WTC11 (cell line): ENCODE data around the gene SLC22A15. TPM values are rescaled to one million over a fixed set of nuclear protein-coding genes. Genes with fewer than 3 reads are reported as not detected.

Source experiments
- ATAC-seq: fragments of 200-7000 bp; cut with Tn5 transposase; 2 replicates; pipeline ENCODE4 v1.10.0; 2021; ENCODE audit warnings: mild to moderate bottlenecking, moderate library complexity
- Bru-seq: library from RNA; stranded (reverse); fragments of 400-500 nt; gene quantifications from one replicate; lab custom pipeline; 2021; lab: Mats Ljungman, UMichigan
- CTCF ChIA-PET: fragments of 300-600 bp; sonication (Branson Sonifier 250); formaldehyde crosslinking; loops from one replicate; lab custom pipeline; 2021; ENCODE audit warnings: antibody characterized with exemption; lab: Charles Lee
- POLR2A ChIA-PET: fragments of 350-600 bp; sonication (Branson Sonifier 250); formaldehyde crosslinking; loops from one replicate; lab custom pipeline; 2021; ENCODE audit warnings: antibody characterized with exemption; lab: Charles Lee
- DNase-seq: peaks from one replicate; pipeline ENCODE4 v3.0.0; 2021; ENCODE audit warnings: low spot score
- H3K27ac Mint-ChIP-seq: 2 replicates; pipeline ENCODE4 v1.8.0; 2021; ENCODE audit warnings: mixed read lengths
- H3K27me3 Mint-ChIP-seq: 2 replicates; pipeline ENCODE4 v1.8.0; 2021; ENCODE audit warnings: low read depth, mild to moderate bottlenecking, moderate library complexity, mixed read lengths
- H3K36me3 Mint-ChIP-seq: 2 replicates; pipeline ENCODE4 v1.8.0; 2021; ENCODE audit warnings: mixed read lengths
- H3K4me1 Mint-ChIP-seq: 2 replicates; pipeline ENCODE4 v1.8.0; 2022; ENCODE audit warnings: mixed read lengths
- H3K4me3 Mint-ChIP-seq: 2 replicates; pipeline ENCODE4 v1.8.0; 2021; ENCODE audit warnings: mild to moderate bottlenecking, moderate library complexity, mixed read lengths
- H3K9me3 Mint-ChIP-seq: 2 replicates; pipeline ENCODE4 v1.8.0; 2021; ENCODE audit warnings: mixed read lengths
- CREB1 ChIP-seq: sonication (generic); formaldehyde crosslinking; IDR thresholded peaks from 2 replicates; pipeline ENCODE4 v1.8.0; 2023; ENCODE audit warnings: mild to moderate bottlenecking, missing genetic modification reagents
- ESRRA ChIP-seq: sonication (generic); formaldehyde crosslinking; IDR thresholded peaks from 2 replicates; pipeline ENCODE4 v1.8.1; 2022; ENCODE audit warnings: mild to moderate bottlenecking, missing genetic modification reagents, borderline replicate concordance
- ETV6 ChIP-seq: sonication (generic); formaldehyde crosslinking; IDR thresholded peaks from 2 replicates; pipeline ENCODE4 v1.8.1; 2022; ENCODE audit warnings: mild to moderate bottlenecking, missing genetic modification reagents
- FOXJ3 ChIP-seq: sonication (generic); formaldehyde crosslinking; IDR thresholded peaks from 2 replicates; pipeline ENCODE4 v1.9.0; 2021; ENCODE audit warnings: missing genetic modification reagents, mild to moderate bottlenecking, borderline replicate concordance
- FOXP1 ChIP-seq: sonication (generic); formaldehyde crosslinking; IDR thresholded peaks from 2 replicates; pipeline ENCODE4 v1.8.0; 2022; ENCODE audit warnings: missing genetic modification reagents, mild to moderate bottlenecking, moderate library complexity, borderline replicate concordance
- GABPB1 ChIP-seq: sonication (generic); formaldehyde crosslinking; IDR thresholded peaks from 2 replicates; pipeline ENCODE4 v1.8.1; 2023; ENCODE audit warnings: mild to moderate bottlenecking, missing genetic modification reagents
- MXD4 ChIP-seq: fragments of 250-450 bp; sonication (Bioruptor Pico); IDR thresholded peaks from 2 replicates; pipeline ENCODE4 v1.8.0; 2021; ENCODE audit warnings: mild to moderate bottlenecking, moderate library complexity, borderline replicate concordance
- NFE2L1 ChIP-seq: sonication (generic); formaldehyde crosslinking; IDR thresholded peaks from 2 replicates; pipeline ENCODE4 v1.8.1; 2023; ENCODE audit warnings: missing genetic modification reagents
- RELA ChIP-seq: sonication (generic); formaldehyde crosslinking; IDR thresholded peaks from 2 replicates; pipeline ENCODE4 v1.8.1; 2022; ENCODE audit warnings: missing genetic modification reagents, mild to moderate bottlenecking, borderline replicate concordance
- RORB ChIP-seq: fragments of 250-450 bp; sonication (Bioruptor Pico); IDR thresholded peaks from 2 replicates; pipeline ENCODE4 v1.9.0; 2021; ENCODE audit warnings: mild to moderate bottlenecking
- SMAD3 ChIP-seq: sonication (generic); formaldehyde crosslinking; IDR thresholded peaks from 2 replicates; pipeline ENCODE4 v1.8.0; 2022; ENCODE audit warnings: missing genetic modification reagents, mild to moderate bottlenecking, borderline replicate concordance
- SOX15 ChIP-seq: fragments of 250-450 bp; sonication (Bioruptor Pico); IDR thresholded peaks from 2 replicates; pipeline ENCODE4 v1.9.0; 2021; ENCODE audit warnings: mild to moderate bottlenecking
- TEAD1 ChIP-seq: sonication (generic); formaldehyde crosslinking; IDR thresholded peaks from 2 replicates; pipeline ENCODE4 v1.8.0; 2022; ENCODE audit warnings: mild to moderate bottlenecking, missing genetic modification reagents
- TEAD4 ChIP-seq: sonication (generic); formaldehyde crosslinking; IDR thresholded peaks from 2 replicates; pipeline ENCODE4 v1.8.0; 2022; ENCODE audit warnings: mild to moderate bottlenecking, missing genetic modification reagents
- ZBTB21 ChIP-seq: sonication (generic); formaldehyde crosslinking; IDR thresholded peaks from 2 replicates; pipeline ENCODE4 v1.8.1; 2023; ENCODE audit warnings: mild to moderate bottlenecking, missing genetic modification reagents, borderline replicate concordance
- ZNF138 ChIP-seq: sonication (generic); formaldehyde crosslinking; conservative IDR thresholded peaks from 2 replicates; pipeline ENCODE4 v1.8.1; 2022; ENCODE audit warnings: mild to moderate bottlenecking, moderate library complexity, missing genetic modification reagents
- ZNF263 ChIP-seq: sonication (generic); formaldehyde crosslinking; IDR thresholded peaks from 2 replicates; pipeline ENCODE4 v1.8.1; 2022; ENCODE audit warnings: low read depth, mild to moderate bottlenecking, moderate library complexity, missing genetic modification reagents
- long read RNA-seq, 3 experiments: library from RNA in 1 of 3; library from capped mRNA in 1 of 3; library from polyadenylated mRNA in 1 of 3; unstranded in 2 of 3; stranded (forward) in 1 of 3; transcript quantifications; one replicate each; pipeline ENCODE4 v2.0.0, GENCODE V29; 2021
- total RNA-seq: library from RNA; stranded (reverse); gene quantifications from 3 replicates; pipeline ENCODE4 v1.2.3, GENCODE V29; 2021
- TF ChIP-seq, protein P1 (sequence below): sonication (generic); formaldehyde crosslinking; IDR thresholded peaks from 2 replicates; pipeline ENCODE4 v1.8.1; 2023; ENCODE audit warnings: mild to moderate bottlenecking, moderate library complexity, missing genetic modification reagents
- TF ChIP-seq, protein P2 (sequence below): fragments of 250-450 bp; sonication (Bioruptor Pico); IDR thresholded peaks from 2 replicates; pipeline ENCODE4 v1.9.0; 2021; ENCODE audit warnings: mild to moderate bottlenecking
- TF ChIP-seq, protein P3 (sequence below): fragments of 250-450 bp; sonication (Bioruptor Pico); IDR thresholded peaks from 2 replicates; pipeline ENCODE4 v1.9.0; 2021; ENCODE audit warnings: mild to moderate bottlenecking
- TF ChIP-seq, protein P4 (sequence below): sonication (generic); formaldehyde crosslinking; IDR thresholded peaks from 2 replicates; pipeline ENCODE4 v1.8.1; 2022; ENCODE audit warnings: mild to moderate bottlenecking, moderate library complexity, missing genetic modification reagents
- TF ChIP-seq, protein P5 (sequence below): sonication (generic); formaldehyde crosslinking; IDR thresholded peaks from 2 replicates; pipeline ENCODE4 v1.8.1; 2022; ENCODE audit warnings: missing genetic modification reagents, borderline replicate concordance
- TF ChIP-seq, protein P6 (sequence below): fragments of 250-450 bp; sonication (Bioruptor Pico); IDR thresholded peaks from 2 replicates; pipeline ENCODE4 v2.1.2; 2022; ENCODE audit warnings: mild to moderate bottlenecking, moderate library complexity
- TF ChIP-seq, protein P7 (sequence below): sonication (generic); formaldehyde crosslinking; conservative IDR thresholded peaks from 2 replicates; pipeline ENCODE4 v1.8.1; 2023; ENCODE audit warnings: mild to moderate bottlenecking, low read depth, missing genetic modification reagents, moderate library complexity

The SLC22A15 gene
- 3.5 to 4.5 TPM (median 4.3 TPM) in 3 replicates for total RNA-seq
- Bru-seq, nascent RNA, result percentile 69 among the genes with signal in this experiment
- long read RNA-seq, experiment 1, full-length matches to known transcripts, result 3 of 15 reads
- long read RNA-seq, experiment 1, partial matches to known transcripts, result 0 of 15 reads
- long read RNA-seq, experiment 1, other reads (novel, unspliced or antisense), result 12 of 15 reads
- long read RNA-seq, experiment 2, partial matches to known transcripts, result 1 of 8 reads
- long read RNA-seq, experiment 2, other reads (novel, unspliced or antisense), result 7 of 8 reads
- long read RNA-seq, experiment 3, partial matches to known transcripts, result 0 of 1 reads
- long read RNA-seq, experiment 3, other reads (novel, unspliced or antisense), result 1 of 1 reads

DNA sequence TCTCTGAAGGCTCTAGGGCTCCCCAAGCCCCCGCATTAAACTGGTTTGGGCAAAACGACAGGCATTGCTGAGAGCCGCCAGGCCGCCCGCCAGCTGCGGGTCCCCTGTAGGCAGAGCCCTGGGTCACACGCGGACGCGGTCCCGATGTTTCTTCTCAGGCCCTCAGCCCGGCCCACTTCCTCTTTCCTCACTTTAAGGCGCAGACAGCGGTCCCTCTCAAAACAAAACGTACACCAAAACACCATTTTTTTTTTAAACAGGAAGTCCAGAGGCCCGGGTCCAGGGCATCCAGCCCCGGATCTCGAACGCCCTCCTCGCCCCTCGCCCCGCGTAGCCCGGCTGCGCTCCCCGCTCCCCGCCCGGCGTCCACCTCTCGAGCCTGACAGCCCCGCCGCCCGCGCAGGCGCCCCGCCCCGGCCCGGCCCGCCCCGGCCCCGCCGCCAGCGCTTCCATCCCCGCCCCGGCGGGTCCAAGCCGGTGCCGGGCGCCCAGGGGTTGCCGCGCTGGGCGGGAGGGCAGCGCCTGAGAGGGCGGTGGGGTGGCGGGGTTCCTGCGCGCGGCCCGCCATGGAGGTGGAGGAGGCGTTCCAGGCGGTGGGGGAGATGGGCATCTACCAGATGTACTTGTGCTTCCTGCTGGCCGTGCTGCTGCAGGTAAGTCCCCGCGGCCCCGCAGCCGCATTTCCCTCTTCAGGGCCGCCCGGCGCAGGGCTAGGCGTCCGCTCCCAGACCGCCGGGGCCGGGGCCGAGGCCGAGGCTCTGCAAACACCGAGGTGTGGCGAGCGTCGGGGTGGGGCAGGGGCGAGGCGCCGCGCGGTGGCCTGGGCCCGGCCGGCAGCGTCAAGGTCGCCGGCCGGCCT lies at the start of gene SLC22A15:
TSS of gene SLC22A15 (plus strand) at position 452 of the 859 bp plus-strand sequence. CDS start at position 567, 115 bp downstream.
- peak; percentile 71 for DNase-seq
- H3K27me3 Mint-ChIP-seq, result no peaks in the 10 kb centered on the region
- H3K27ac Mint-ChIP-seq, result peak within 1 kb of the TSS; percentile 89
- no peaks in the 10 kb centered on the region for H3K36me3 Mint-ChIP-seq
- peaks cover 37% of the 10 kb centered on the region for H3K4me1 Mint-ChIP-seq
- no peaks in the 10 kb centered on the region for H3K9me3 Mint-ChIP-seq
- CTCF ChIA-PET, result interaction anchor here (1.6 kb wide), 1 partner anchor 137 kb away, joined by 4 read pairs; no protein-coding TSS in a partner anchor
- ATAC-seq, result peak; percentile 74
- H3K4me3 Mint-ChIP-seq, result peak within 1 kb of the TSS; percentile 90
- POLR2A ChIA-PET, result no interaction called here
- TF ChIP-seq ZBTB21 (CRISPR knock-in tag), result no peak
- no peak for TF ChIP-seq ZNF263
- TF ChIP-seq NFE2L1 (CRISPR knock-in tag), result no peak
- TF ChIP-seq SOX15 (CRISPR knock-in tag), result no peak
- no peak for TF ChIP-seq GABPB1 (CRISPR knock-in tag)
- TF ChIP-seq, protein P1, sequence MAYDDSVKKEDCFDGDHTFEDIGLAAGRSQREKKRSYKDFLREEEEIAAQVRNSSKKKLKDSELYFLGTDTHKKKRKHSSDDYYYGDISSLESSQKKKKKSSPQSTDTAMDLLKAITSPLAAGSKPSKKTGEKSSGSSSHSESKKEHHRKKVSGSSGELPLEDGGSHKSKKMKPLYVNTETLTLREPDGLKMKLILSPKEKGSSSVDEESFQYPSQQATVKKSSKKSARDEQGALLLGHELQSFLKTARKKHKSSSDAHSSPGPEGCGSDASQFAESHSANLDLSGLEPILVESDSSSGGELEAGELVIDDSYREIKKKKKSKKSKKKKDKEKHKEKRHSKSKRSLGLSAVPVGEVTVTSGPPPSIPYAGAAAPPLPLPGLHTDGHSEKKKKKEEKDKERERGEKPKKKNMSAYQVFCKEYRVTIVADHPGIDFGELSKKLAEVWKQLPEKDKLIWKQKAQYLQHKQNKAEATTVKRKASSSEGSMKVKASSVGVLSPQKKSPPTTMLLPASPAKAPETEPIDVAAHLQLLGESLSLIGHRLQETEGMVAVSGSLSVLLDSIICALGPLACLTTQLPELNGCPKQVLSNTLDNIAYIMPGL (CRISPR knock-in tag), result peak; percentile 33; the same call in 1 of the 2 replicates
- TF ChIP-seq ZNF138 (CRISPR knock-in tag), result no peak
- TF ChIP-seq, protein P2, sequence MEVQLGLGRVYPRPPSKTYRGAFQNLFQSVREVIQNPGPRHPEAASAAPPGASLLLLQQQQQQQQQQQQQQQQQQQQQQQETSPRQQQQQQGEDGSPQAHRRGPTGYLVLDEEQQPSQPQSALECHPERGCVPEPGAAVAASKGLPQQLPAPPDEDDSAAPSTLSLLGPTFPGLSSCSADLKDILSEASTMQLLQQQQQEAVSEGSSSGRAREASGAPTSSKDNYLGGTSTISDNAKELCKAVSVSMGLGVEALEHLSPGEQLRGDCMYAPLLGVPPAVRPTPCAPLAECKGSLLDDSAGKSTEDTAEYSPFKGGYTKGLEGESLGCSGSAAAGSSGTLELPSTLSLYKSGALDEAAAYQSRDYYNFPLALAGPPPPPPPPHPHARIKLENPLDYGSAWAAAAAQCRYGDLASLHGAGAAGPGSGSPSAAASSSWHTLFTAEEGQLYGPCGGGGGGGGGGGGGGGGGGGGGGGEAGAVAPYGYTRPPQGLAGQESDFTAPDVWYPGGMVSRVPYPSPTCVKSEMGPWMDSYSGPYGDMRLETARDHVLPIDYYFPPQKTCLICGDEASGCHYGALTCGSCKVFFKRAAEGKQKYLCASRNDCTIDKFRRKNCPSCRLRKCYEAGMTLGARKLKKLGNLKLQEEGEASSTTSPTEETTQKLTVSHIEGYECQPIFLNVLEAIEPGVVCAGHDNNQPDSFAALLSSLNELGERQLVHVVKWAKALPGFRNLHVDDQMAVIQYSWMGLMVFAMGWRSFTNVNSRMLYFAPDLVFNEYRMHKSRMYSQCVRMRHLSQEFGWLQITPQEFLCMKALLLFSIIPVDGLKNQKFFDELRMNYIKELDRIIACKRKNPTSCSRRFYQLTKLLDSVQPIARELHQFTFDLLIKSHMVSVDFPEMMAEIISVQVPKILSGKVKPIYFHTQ (CRISPR knock-in tag), result no peak
- no peak for TF ChIP-seq MXD4
- TF ChIP-seq TEAD4 (CRISPR knock-in tag), result no peak
- TF ChIP-seq, protein P3, sequence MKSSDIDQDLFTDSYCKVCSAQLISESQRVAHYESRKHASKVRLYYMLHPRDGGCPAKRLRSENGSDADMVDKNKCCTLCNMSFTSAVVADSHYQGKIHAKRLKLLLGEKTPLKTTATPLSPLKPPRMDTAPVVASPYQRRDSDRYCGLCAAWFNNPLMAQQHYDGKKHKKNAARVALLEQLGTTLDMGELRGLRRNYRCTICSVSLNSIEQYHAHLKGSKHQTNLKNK (CRISPR knock-in tag), result no peak
- TF ChIP-seq ETV6 (CRISPR knock-in tag), result no peak
- TF ChIP-seq SMAD3 (CRISPR knock-in tag), result no peak
- TF ChIP-seq, protein P4, sequence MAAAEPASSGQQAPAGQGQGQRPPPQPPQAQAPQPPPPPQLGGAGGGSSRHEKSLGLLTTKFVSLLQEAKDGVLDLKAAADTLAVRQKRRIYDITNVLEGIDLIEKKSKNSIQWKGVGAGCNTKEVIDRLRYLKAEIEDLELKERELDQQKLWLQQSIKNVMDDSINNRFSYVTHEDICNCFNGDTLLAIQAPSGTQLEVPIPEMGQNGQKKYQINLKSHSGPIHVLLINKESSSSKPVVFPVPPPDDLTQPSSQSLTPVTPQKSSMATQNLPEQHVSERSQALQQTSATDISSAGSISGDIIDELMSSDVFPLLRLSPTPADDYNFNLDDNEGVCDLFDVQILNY (CRISPR knock-in tag), result no peak
- no peak for TF ChIP-seq FOXJ3 (CRISPR knock-in tag)
- TF ChIP-seq, protein P5, sequence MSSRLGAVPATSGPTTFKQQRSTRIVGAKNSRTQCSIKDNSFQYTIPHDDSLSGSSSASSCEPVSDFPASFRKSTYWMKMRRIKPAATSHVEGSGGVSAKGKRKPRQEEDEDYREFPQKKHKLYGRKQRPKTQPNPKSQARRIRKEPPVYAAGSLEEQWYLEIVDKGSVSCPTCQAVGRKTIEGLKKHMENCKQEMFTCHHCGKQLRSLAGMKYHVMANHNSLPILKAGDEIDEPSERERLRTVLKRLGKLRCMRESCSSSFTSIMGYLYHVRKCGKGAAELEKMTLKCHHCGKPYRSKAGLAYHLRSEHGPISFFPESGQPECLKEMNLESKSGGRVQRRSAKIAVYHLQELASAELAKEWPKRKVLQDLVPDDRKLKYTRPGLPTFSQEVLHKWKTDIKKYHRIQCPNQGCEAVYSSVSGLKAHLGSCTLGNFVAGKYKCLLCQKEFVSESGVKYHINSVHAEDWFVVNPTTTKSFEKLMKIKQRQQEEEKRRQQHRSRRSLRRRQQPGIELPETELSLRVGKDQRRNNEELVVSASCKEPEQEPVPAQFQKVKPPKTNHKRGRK (CRISPR knock-in tag), result no peak
- no peak for TF ChIP-seq RORB
- TF ChIP-seq, protein P6, sequence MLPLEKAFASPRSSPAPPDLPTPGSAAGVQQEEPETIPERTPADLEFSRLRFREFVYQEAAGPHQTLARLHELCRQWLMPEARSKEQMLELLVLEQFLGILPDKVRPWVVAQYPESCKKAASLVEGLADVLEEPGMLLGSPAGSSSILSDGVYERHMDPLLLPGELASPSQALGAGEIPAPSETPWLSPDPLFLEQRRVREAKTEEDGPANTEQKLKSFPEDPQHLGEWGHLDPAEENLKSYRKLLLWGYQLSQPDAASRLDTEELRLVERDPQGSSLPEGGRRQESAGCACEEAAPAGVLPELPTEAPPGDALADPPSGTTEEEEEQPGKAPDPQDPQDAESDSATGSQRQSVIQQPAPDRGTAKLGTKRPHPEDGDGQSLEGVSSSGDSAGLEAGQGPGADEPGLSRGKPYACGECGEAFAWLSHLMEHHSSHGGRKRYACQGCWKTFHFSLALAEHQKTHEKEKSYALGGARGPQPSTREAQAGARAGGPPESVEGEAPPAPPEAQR, result no peak
- peak; percentile 20; the same call in 1 of the 2 replicates for TF ChIP-seq TEAD1 (CRISPR knock-in tag)
- no peak for TF ChIP-seq RELA (CRISPR knock-in tag)
- no peak for TF ChIP-seq CREB1 (CRISPR knock-in tag)
- TF ChIP-seq ESRRA (CRISPR knock-in tag), result peak; percentile 54; the same call in 1 of the 2 replicates
- no peak for TF ChIP-seq FOXP1 (CRISPR knock-in tag)
- TF ChIP-seq, protein P7, sequence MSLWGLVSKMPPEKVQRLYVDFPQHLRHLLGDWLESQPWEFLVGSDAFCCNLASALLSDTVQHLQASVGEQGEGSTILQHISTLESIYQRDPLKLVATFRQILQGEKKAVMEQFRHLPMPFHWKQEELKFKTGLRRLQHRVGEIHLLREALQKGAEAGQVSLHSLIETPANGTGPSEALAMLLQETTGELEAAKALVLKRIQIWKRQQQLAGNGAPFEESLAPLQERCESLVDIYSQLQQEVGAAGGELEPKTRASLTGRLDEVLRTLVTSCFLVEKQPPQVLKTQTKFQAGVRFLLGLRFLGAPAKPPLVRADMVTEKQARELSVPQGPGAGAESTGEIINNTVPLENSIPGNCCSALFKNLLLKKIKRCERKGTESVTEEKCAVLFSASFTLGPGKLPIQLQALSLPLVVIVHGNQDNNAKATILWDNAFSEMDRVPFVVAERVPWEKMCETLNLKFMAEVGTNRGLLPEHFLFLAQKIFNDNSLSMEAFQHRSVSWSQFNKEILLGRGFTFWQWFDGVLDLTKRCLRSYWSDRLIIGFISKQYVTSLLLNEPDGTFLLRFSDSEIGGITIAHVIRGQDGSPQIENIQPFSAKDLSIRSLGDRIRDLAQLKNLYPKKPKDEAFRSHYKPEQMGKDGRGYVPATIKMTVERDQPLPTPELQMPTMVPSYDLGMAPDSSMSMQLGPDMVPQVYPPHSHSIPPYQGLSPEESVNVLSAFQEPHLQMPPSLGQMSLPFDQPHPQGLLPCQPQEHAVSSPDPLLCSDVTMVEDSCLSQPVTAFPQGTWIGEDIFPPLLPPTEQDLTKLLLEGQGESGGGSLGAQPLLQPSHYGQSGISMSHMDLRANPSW (CRISPR knock-in tag), result no peak
